Measurements from ENCODE around the gene CCDC69.

CCDC69 gene

GRCh38 chr5:151248651-151249050, 24.8 kb upstream of the CCDC69 start:
- H2AFZ ChIP-seq (ENCODE audit: low read length) = no peak overlapping the region
- TF ChIP-seq EZH2 (IDR thresholded peaks at IDR 0.05; ENCODE audit: borderline replicate concordance, low read length) (no peak), CTCF (IDR thresholded peaks at IDR 0.05; ENCODE audit: low read length) (no peak)
- no peak overlapping the region for H3K9ac ChIP-seq (ENCODE audit: low read length)
- H3K36me3 ChIP-seq (ENCODE audit: insufficient read depth, low read length) = no peaks in the 10 kb centered on the region
- H3K27ac ChIP-seq (ENCODE audit: low read depth, low read length, poor library complexity, severe bottlenecking) = no peak overlapping the region
- no peak overlapping the region for H3K4me3 ChIP-seq (ENCODE audit: low read depth, low read length, poor library complexity, severe bottlenecking)
- peaks cover 5% of the 10 kb centered on the region; the same call in 1 of the 2 replicates for H3K79me2 ChIP-seq (ENCODE audit: insufficient read depth, low read length)
- no peaks in the 10 kb centered on the region for H3K27me3 ChIP-seq (ENCODE audit: insufficient read depth, low read length)
- no peaks in the 10 kb centered on the region for H3K9me2 ChIP-seq (ENCODE audit: low read depth, low read length)
- H3K4me2 ChIP-seq (ENCODE audit: low read length) = no peak overlapping the region
- no peaks in the 10 kb centered on the region for H3K9me3 ChIP-seq (ENCODE audit: low read length)
- H3K4me1 ChIP-seq (ENCODE audit: insufficient read depth, low read length, severe bottlenecking) = peaks cover 26% of the 10 kb centered on the region
- no peaks in the 10 kb centered on the region for H4K20me1 ChIP-seq (ENCODE audit: insufficient read depth, low read length)
- no peaks in the 10 kb centered on the region for H3F3A ChIP-seq (ENCODE audit: insufficient read depth, low read length)

- Histone ChIP-seq H3K36me3 (ENCODE audit: insufficient read depth, low read length) (no peaks in the 10 kb centered on the region), H3K9ac (ENCODE audit: low read length) (no peak overlapping the region), H3K4me2 (ENCODE audit: low read length) (no peak overlapping the region), H3F3A (ENCODE audit: insufficient read depth, low read length) (no peaks in the 10 kb centered on the region), H3K9me2 (ENCODE audit: low read depth, low read length) (no peaks in the 10 kb centered on the region), H2AFZ (ENCODE audit: low read length) (no peak overlapping the region), H3K9me3 (ENCODE audit: low read length) (no peaks in the 10 kb centered on the region), H3K27me3 (ENCODE audit: insufficient read depth, low read length) (no peaks in the 10 kb centered on the region), H3K27ac (ENCODE audit: low read depth, low read length, poor library complexity, severe bottlenecking) (no peak overlapping the region), H3K4me3 (ENCODE audit: low read depth, low read length, poor library complexity, severe bottlenecking) (no peak overlapping the region), H4K20me1 (ENCODE audit: insufficient read depth, low read length) (no peaks in the 10 kb centered on the region), H3K4me1 (ENCODE audit: insufficient read depth, low read length, severe bottlenecking) (peaks cover 22% of the 10 kb centered on the region), H3K79me2 (ENCODE audit: insufficient read depth, low read length) (no peaks in the 10 kb centered on the region)
- TF ChIP-seq EZH2 (IDR thresholded peaks at IDR 0.05; ENCODE audit: borderline replicate concordance, low read length) (no peak), CTCF (IDR thresholded peaks at IDR 0.05; ENCODE audit: low read length) (no peak)
These were observed 21.9 kb upstream of the CCDC69 start for GRCh38 chr5:151245680-151246219.

GRCh38 chr5:151244206-151244605, 20.3 kb upstream of the CCDC69 start:
- H3K4me1 ChIP-seq (ENCODE audit: insufficient read depth, low read length, severe bottlenecking) = peaks cover 26% of the 10 kb centered on the region
- no peaks in the 10 kb centered on the region for H4K20me1 ChIP-seq (ENCODE audit: insufficient read depth, low read length)
- no peaks in the 10 kb centered on the region for H3K79me2 ChIP-seq (ENCODE audit: insufficient read depth, low read length)
- H3K9me2 ChIP-seq (ENCODE audit: low read depth, low read length) = no peaks in the 10 kb centered on the region
- no peak overlapping the region for H2AFZ ChIP-seq (ENCODE audit: low read length)
- no peaks in the 10 kb centered on the region for H3F3A ChIP-seq (ENCODE audit: insufficient read depth, low read length)
- no peak for TF ChIP-seq EZH2 (IDR thresholded peaks at IDR 0.05; ENCODE audit: borderline replicate concordance, low read length)
- no peak for TF ChIP-seq CTCF (IDR thresholded peaks at IDR 0.05; ENCODE audit: low read length)
- H3K27ac ChIP-seq (ENCODE audit: low read depth, low read length, poor library complexity, severe bottlenecking) = no peak overlapping the region
- H3K4me2 ChIP-seq (ENCODE audit: low read length) = no peak overlapping the region
- no peak overlapping the region for H3K9ac ChIP-seq (ENCODE audit: low read length)
- no peaks in the 10 kb centered on the region for H3K9me3 ChIP-seq (ENCODE audit: low read length)
- no peaks in the 10 kb centered on the region for H3K27me3 ChIP-seq (ENCODE audit: insufficient read depth, low read length)
- H3K4me3 ChIP-seq (ENCODE audit: low read depth, low read length, poor library complexity, severe bottlenecking) = no peak overlapping the region
- peaks cover 5% of the 10 kb centered on the region; the same call in 1 of the 2 replicates for H3K36me3 ChIP-seq (ENCODE audit: insufficient read depth, low read length)

All from OCI-LY1 (cell line).